ENCODE results near the gene B4GALNT3. TPM values are rescaled to one million over a fixed set of nuclear protein-coding genes. Genes with fewer than 3 reads are reported as not detected.

B4GALNT3 gene
- total and polyA plus RNA-seq, 2 of the 13 experiments (the other 11 are each of a cell fraction or from before 2014, with no cell fraction given): 3.2 to 4.4 TPM

DNA sequence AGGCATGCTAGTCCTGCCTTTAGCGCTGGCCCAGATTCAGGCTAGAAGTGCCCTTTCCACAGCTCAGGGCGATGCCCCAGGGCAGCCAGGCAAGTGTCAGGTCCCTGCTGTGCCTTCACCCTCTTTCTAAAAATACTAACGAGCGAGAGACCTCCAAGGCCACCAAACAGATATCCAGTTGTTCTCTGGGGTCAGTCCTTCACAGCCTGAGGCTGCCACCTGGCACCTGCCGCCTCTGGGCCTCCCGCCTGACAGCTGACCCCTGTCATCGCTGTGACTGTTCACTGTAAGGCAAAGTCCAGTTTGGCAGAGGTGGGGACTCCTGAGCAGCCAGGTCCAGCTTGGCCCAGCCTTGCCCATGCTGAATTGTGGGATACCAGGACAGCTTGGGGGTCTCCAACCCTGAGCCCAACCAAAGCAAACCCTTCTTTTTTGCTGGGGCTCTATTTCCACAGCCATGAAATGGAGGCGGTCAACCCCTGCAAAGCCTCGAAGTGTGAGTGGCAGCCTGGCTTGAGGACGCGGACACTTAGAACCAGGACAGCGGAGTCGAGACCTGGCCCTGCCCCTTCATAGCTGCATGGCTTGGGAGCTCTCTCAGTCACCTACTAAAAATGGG, 123.6 kb downstream of the B4GALNT3 start (continued):
- TF ChIP-seq ZNF383 (CRISPR knock-in tag; IDR thresholded peaks at IDR 0.05; ENCODE audit: borderline replicate concordance) (no peak), ZNF564 (CRISPR knock-in tag; IDR thresholded peaks at IDR 0.05) (no peak), ZEB1 (IDR thresholded peaks at IDR 0.05; ENCODE audit: insufficient replicate concordance, low read depth) (peak; percentile 92), KDM2A (CRISPR knock-in tag; IDR thresholded peaks at IDR 0.05; ENCODE audit: borderline replicate concordance, low read depth) (no peak; the same call in 1 of the 2 replicates), SP1 (IDR thresholded peaks at IDR 0.05) (no peak), SP1 (CRISPR knock-in tag; IDR thresholded peaks at IDR 0.05) (no peak), AGO1 (IDR thresholded peaks at IDR 0.05; ENCODE audit: low read depth, low read length, poor library complexity, severe bottlenecking) (no peak), GABPA (IDR thresholded peaks at IDR 0.05; ENCODE audit: low read depth, low read length) (no peak), GABPA (CRISPR knock-in tag; IDR thresholded peaks at IDR 0.05; ENCODE audit: low read depth) (no peak), RBAK (CRISPR knock-in tag; IDR thresholded peaks at IDR 0.05) (no peak)
- TF ChIP-seq, protein P1, sequence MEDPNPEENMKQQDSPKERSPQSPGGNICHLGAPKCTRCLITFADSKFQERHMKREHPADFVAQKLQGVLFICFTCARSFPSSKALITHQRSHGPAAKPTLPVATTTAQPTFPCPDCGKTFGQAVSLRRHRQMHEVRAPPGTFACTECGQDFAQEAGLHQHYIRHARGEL (CRISPR knock-in tag; IDR thresholded peaks at IDR 0.05): no peak
- TF ChIP-seq, protein P2, sequence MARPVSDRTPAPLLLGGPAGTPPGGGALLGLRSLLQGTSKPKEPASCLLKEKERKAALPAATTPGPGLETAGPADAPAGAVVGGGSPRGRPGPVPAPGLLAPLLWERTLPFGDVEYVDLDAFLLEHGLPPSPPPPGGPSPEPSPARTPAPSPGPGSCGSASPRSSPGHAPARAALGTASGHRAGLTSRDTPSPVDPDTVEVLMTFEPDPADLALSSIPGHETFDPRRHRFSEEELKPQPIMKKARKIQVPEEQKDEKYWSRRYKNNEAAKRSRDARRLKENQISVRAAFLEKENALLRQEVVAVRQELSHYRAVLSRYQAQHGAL (CRISPR knock-in tag; IDR thresholded peaks at IDR 0.05; ENCODE audit: not compliant biosample characterization): no peak
- TF ChIP-seq, protein P3, sequence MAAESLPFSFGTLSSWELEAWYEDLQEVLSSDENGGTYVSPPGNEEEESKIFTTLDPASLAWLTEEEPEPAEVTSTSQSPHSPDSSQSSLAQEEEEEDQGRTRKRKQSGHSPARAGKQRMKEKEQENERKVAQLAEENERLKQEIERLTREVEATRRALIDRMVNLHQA (CRISPR knock-in tag; IDR thresholded peaks at IDR 0.05): no peak
- TF ChIP-seq, protein P4, sequence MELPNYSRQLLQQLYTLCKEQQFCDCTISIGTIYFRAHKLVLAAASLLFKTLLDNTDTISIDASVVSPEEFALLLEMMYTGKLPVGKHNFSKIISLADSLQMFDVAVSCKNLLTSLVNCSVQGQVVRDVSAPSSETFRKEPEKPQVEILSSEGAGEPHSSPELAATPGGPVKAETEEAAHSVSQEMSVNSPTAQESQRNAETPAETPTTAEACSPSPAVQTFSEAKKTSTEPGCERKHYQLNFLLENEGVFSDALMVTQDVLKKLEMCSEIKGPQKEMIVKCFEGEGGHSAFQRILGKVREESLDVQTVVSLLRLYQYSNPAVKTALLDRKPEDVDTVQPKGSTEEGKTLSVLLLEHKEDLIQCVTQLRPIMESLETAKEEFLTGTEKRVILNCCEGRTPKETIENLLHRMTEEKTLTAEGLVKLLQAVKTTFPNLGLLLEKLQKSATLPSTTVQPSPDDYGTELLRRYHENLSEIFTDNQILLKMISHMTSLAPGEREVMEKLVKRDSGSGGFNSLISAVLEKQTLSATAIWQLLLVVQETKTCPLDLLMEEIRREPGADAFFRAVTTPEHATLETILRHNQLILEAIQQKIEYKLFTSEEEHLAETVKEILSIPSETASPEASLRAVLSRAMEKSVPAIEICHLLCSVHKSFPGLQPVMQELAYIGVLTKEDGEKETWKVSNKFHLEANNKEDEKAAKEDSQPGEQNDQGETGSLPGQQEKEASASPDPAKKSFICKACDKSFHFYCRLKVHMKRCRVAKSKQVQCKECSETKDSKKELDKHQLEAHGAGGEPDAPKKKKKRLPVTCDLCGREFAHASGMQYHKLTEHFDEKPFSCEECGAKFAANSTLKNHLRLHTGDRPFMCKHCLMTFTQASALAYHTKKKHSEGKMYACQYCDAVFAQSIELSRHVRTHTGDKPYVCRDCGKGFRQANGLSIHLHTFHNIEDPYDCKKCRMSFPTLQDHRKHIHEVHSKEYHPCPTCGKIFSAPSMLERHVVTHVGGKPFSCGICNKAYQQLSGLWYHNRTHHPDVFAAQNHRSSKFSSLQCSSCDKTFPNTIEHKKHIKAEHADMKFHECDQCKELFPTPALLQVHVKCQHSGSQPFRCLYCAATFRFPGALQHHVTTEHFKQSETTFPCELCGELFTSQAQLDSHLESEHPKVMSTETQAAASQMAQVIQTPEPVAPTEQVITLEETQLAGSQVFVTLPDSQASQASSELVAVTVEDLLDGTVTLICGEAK (IDR thresholded peaks at IDR 0.05): no peak
- TF ChIP-seq, protein P4 (CRISPR knock-in tag; IDR thresholded peaks at IDR 0.05): peak; percentile 63; the same call in 1 of the 2 replicates
- TF ChIP-seq, protein P5, sequence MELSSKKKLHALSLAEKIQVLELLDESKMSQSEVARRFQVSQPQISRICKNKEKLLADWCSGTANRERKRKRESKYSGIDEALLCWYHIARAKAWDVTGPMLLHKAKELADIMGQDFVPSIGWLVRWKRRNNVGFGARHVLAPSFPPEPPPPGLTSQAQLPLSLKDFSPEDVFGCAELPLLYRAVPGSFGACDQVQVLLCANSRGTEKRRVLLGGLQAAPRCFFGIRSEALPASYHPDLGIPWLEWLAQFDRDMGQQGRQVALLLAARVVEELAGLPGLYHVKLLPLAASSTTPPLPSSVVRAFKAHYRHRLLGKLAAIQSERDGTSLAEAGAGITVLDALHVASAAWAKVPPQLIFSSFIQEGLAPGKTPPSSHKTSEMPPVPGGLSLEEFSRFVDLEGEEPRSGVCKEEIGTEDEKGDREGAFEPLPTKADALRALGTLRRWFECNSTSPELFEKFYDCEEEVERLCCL (CRISPR knock-in tag; IDR thresholded peaks at IDR 0.05; ENCODE audit: borderline replicate concordance): no peak
